SK-N-MC (cell line): Measurements from ENCODE around the gene TTLL10.
"Not testable (repeated sequence)": the region's sequence is repeated elsewhere in the genome, so short reads cannot be mapped to it uniquely, and the experiment has no call there.

Experiments
- DNase-seq: peaks from one replicate; pipeline ENCODE4 v3.0.0-alpha.2; 2011; ENCODE audit warnings: low read depth, low spot score
- H3K27ac ChIP-seq: fragments of 200-600 bp; sonication (generic); 2 replicates; pipeline ENCODE4 v1.5.1; 2016; ENCODE audit warnings: mixed run types
- H3K36me3 ChIP-seq: fragments of 200-600 bp; sonication (generic); 2 replicates; pipeline ENCODE4 v1.6.1; 2017; ENCODE audit warnings: antibody characterized with exemption, low read length, mixed read lengths; ENCODE audit not compliant: insufficient read depth
- H3K4me3 ChIP-seq: fragments of 200-600 bp; sonication (generic); 2 replicates; pipeline ENCODE4 v1.5.1; 2016
- H3K9ac ChIP-seq: fragments of 200-600 bp; sonication (generic); 2 replicates; pipeline ENCODE4 v1.8.0; 2017; ENCODE audit warnings: mixed run types, mixed read lengths; ENCODE audit not compliant: insufficient read length
- H3K9me3 ChIP-seq: fragments of 200-600 bp; sonication (generic); 2 replicates; pipeline ENCODE4 v1.6.1; 2017; ENCODE audit warnings: low read depth, mild to moderate bottlenecking, antibody characterized with exemption, low read length, moderate library complexity, mixed read lengths
- EZH2 ChIP-seq: fragments of 200-600 bp; sonication (generic); IDR thresholded peaks from one replicate; pipeline ENCODE4 v1.6.1; 2017; ENCODE audit warnings: antibody characterized with exemption
- FOXP2 ChIP-seq: optimal IDR thresholded peaks from 2 replicates; pipeline ENCODE3; 2011; ENCODE audit warnings: mild to moderate bottlenecking, moderate library complexity; ENCODE audit not compliant: insufficient read depth; ENCODE audit errors: extremely low read length, control extremely low read depth
- POLR2AphosphoS5 ChIP-seq: IDR thresholded peaks from 2 replicates; pipeline ENCODE4 v1.6.1; 2012; ENCODE audit warnings: mild to moderate bottlenecking, low read depth, low read length, borderline replicate concordance

TTLL10 gene

DNA sequence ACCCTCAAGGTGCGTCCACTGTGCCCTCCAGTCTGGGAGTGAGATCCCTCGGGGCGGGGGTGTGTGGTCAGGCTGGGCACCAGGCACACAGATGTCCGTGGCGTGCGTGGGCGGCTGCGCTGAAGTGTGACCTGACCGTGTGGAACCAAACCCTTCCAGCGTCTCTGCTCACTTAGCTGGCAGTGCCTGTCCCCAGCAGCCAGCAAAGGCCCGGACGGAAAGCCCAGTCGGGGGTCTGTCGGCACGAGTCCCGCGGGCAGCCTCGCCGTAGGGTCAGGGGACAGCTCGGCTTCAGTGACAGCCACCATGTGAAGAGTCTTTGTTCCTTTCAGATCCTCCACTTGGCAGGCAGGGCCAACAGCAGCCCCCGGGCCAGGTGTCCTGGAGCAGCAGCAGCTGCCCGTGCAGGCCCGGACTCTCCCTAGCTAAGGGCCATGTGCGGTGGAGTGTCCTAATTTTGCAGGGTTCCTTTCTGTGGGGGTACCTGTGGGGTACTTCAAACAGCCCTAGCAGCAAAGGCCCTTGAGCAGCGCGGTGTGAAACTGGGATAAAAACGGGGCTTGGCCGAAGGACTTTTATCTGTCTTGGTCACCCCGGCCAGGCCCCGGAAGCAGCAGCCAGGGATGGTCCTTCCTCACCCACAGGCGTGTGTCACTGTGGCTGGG is 11.6 kb downstream of the TTLL10 start:
- TF ChIP-seq FOXP2 (no peak), EZH2 (no peak), POLR2AphosphoS5 (no peak)
- H3K4me3 ChIP-seq, result no peak overlapping the region
- no peak for DNase-seq
- no peak overlapping the region for H3K27ac ChIP-seq
- H3K36me3 ChIP-seq, result no peaks in the 10 kb centered on the region
- no peak overlapping the region for H3K9ac ChIP-seq
- H3K9me3 ChIP-seq, result no peaks in the 10 kb centered on the region

DNA sequence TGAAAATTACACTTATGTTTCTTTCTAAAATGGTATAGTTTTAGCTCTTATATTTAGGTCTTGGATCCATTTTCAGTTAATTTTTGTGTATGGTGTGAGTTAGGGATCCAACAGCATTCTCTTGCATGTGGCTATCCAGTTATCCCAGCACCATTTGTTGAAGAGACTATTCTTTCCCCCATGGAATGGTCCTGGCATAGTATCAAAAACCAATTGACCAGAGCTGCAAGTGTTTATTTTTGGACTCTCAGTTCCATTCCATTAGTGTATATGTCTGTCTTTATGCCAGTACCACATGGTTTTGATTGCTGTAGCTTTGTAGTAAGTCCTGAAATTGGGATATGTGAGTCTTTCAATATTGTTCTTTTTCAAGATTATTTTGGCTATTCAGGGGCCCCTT is 14.3 kb downstream of the TTLL10 start:
- H3K9me3 ChIP-seq, result no peaks in the 10 kb centered on the region
- no peak overlapping the region for H3K9ac ChIP-seq
- H3K36me3 ChIP-seq, result no peaks in the 10 kb centered on the region
- no peak overlapping the region for H3K4me3 ChIP-seq
- TF ChIP-seq FOXP2 (no peak), EZH2 (no peak), POLR2AphosphoS5 (no peak)
- no peak overlapping the region for H3K27ac ChIP-seq
- DNase-seq, result no peak

DNA sequence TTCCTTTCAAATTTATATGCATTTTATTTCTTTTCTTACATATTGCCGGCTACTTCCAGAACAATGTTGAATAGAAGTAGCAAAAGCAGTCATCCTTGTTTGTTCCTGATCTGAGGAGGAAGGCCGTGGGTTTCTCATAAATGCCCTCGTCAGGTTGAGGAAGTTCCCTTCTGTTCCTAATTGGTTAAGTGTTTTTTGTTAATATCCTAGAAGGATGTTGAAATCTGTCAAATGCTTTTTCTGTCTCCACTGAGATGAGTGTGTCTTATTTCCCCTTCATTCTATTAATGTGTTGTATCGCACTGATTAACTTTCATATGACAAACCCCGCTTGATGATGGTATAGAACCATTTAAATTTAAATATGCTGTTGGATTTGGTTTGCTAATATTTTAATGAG is 15.4 kb downstream of the TTLL10 start:
- H3K9me3 ChIP-seq, result no peaks in the 10 kb centered on the region
- no peaks in the 10 kb centered on the region for H3K36me3 ChIP-seq
- TF ChIP-seq EZH2, result no peak
- no peak for TF ChIP-seq POLR2AphosphoS5
- DNase-seq, result no peak
- H3K27ac ChIP-seq, result no peak overlapping the region
- no peak overlapping the region for H3K9ac ChIP-seq
- H3K4me3 ChIP-seq, result no peak overlapping the region

DNA sequence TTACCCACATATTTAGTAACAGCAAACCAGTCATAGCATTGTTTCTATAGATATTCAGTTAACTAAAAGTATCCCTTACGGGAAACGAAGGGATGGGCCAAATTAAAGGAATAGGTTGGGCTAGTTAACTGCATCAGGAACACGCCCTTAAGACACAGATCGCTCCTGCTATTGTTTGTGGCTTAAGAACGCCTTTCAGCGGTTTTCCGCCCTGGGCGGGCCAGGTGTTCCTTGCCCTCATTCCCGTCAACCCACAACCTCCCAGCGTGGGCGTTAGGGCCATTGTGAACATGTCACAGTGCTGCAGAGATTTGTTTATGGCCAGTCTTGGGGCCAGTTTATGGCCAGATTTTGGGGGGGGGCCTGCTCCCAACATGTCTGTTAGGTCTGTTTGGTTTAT is 18.1 kb downstream of the TTLL10 start:
- H3K9ac ChIP-seq, result no peak overlapping the region
- H3K36me3 ChIP-seq, result no peaks in the 10 kb centered on the region
- no peaks in the 10 kb centered on the region for H3K9me3 ChIP-seq
- TF ChIP-seq FOXP2 (no peak), EZH2 (no peak), POLR2AphosphoS5 (no peak)
- H3K27ac ChIP-seq, result no peak overlapping the region
- no peak overlapping the region for H3K4me3 ChIP-seq
- DNase-seq, result no peak

DNA sequence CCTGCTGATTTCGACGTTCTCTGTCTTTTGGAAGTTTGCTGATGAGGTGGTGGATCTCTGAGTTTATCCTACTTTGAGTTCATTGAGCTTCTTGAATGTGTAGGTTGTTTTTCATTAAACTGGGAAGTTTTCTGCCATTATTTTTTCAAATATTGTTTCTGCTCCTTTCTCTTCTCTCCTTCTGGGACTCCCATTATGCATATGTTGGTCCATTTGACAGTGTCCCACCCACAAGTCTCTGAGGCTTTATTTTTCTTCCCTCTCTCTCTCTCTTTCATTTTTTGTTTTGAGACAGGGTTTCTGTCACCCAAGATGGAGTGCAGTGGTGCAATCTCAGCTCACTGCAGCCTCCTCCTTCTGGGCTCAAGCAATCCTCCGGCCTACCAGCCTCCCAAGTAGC is 21.0 kb downstream of the TTLL10 start:
- Histone ChIP-seq H3K4me3 (no peak overlapping the region), H3K9me3 (no peaks in the 10 kb centered on the region), H3K36me3 (no peaks in the 10 kb centered on the region), H3K9ac (no peak overlapping the region), H3K27ac (no peak overlapping the region)
- no peak for DNase-seq
- TF ChIP-seq POLR2AphosphoS5, result no peak
- no peak for TF ChIP-seq FOXP2
- TF ChIP-seq EZH2, result no peak

DNA sequence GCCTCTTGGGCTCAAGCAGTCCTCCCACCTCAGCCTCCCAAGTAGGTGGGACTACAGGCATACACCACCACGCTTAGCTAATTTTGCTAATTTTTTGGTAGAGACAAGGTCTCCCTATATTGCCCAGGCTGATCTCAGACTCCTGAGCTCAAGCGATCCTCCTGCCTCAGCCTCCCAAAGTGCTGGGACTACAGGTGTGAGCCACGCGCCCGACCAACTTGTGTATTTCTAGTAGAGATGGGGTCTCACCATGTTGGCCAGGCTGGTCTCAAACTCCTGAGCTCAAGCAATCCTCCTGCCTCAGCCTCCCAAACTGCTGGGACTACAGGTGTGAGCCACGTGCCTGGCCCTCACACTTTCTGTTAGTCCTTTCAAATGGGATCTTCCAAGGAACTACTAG is 22.0 kb downstream of the TTLL10 start:
- not testable (repeated sequence) for H3K4me3 ChIP-seq, H3K27ac ChIP-seq, H3K9ac ChIP-seq, H3K36me3 ChIP-seq, DNase-seq, H3K9me3 ChIP-seq

DNA sequence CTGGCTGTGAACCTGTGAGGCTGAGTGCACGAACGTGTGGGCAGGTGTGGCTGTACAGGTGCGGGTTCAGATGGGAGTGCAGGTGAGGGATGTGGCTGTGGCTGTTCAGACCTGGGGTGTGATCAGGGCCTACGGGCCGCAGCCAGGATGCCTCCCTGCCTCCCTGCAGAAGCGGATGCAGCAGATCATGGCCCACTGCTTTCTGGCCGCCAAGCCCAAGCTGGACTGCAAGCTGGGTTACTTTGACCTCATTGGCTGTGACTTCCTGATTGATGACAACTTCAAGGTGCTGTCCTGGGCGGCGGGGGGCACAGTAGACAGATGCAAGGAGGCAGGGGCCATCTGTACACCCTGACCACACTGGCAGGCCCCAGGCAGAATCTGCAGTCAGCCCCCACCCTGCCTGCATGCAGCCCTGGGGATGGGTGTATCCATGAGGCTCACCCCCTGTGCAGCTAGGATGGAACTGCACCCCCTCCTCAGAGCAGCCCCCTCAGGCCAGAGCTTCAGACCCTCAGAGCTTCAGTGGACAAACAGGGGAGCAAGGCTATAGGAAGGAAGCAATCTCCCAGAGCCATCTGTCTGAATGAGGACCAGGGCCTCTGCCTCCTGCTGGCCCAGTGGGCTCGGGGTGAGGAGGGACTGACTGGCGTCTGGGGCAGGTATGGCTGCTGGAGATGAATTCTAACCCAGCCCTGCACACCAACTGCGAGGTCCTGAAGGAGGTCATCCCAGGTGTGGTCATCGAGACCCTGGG is 22.9 kb downstream of the TTLL10 start:
- H3K9ac ChIP-seq, result no peak overlapping the region
- no peaks in the 10 kb centered on the region for H3K9me3 ChIP-seq
- DNase-seq, result no peak
- no peaks in the 10 kb centered on the region for H3K36me3 ChIP-seq
- no peak for TF ChIP-seq FOXP2
- TF ChIP-seq POLR2AphosphoS5, result no peak
- no peak for TF ChIP-seq EZH2
- no peak overlapping the region for H3K27ac ChIP-seq
- no peak overlapping the region for H3K4me3 ChIP-seq

DNA sequence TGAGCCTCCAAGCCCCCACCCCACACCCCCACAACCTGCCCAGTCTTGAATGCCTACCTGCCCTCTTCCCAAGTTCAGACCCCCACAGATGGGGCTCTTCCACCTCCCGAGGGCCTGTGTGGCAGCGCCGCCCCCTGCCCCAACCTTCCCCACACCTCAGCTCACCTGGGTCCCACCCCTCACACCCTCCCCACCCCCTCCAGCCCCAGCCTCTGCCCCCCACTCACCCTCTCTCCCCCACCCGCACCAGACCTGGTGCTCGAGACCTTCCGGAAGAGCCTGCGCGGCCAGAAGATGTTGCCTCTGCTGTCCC is 23.5 kb downstream of the TTLL10 start:
- no peak overlapping the region for H3K27ac ChIP-seq
- H3K9me3 ChIP-seq, result no peaks in the 10 kb centered on the region
- no peak for DNase-seq
- no peak for TF ChIP-seq FOXP2
- TF ChIP-seq POLR2AphosphoS5, result no peak
- no peak for TF ChIP-seq EZH2
- H3K9ac ChIP-seq, result no peak overlapping the region
- H3K36me3 ChIP-seq, result no peaks in the 10 kb centered on the region
- no peak overlapping the region for H3K4me3 ChIP-seq
